ENCODE results near the gene UCP2.

The UCP2 gene

GRCh38 chr11:73982595-73982989 lies at the start of gene UCP2:
UCP2 (minus strand) TSS chr11:73982843; CDS start chr11:73978378, 4,465 bp downstream.
- DNase-seq = peak; percentile 81

GRCh38 chr11:74030723-74031676 lies 48.4 kb upstream of the UCP2 start:
- DNase-seq = no peak

- DNase-seq = no peak
These were observed 43.0 kb upstream of the UCP2 start for GRCh38 chr11:74025467-74026166.

- DNase-seq = no peak
These were observed 41.8 kb upstream of the UCP2 start for GRCh38 chr11:74024261-74025029.

GRCh38 chr11:74023276-74023675 lies 40.6 kb upstream of the UCP2 start:
- DNase-seq = no peak

- DNase-seq = no peak
These were observed 39.9 kb upstream of the UCP2 start for GRCh38 chr11:74022546-74022945.

GRCh38 chr11:74021998-74022397 lies 39.4 kb upstream of the UCP2 start:
- no peak for DNase-seq

GRCh38 chr11:74020539-74020938 lies 37.9 kb upstream of the UCP2 start:
- DNase-seq = no peak

- DNase-seq = no peak
These were observed 37.2 kb upstream of the UCP2 start for GRCh38 chr11:74019860-74020259.

GRCh38 chr11:74019104-74019738 lies 36.6 kb upstream of the UCP2 start:
- DNase-seq = no peak

GRCh38 chr11:74018331-74019005 lies 35.8 kb upstream of the UCP2 start:
- DNase-seq = no peak

GRCh38 chr11:74017631-74018030 lies 35.0 kb upstream of the UCP2 start:
- DNase-seq = no peak

- no peak for DNase-seq
These were observed 33.5 kb upstream of the UCP2 start for GRCh38 chr11:74015919-74016684.

GRCh38 chr11:74014880-74015279 lies 32.2 kb upstream of the UCP2 start:
- no peak for DNase-seq

- no peak for DNase-seq
These were observed 30.5 kb upstream of the UCP2 start for GRCh38 chr11:74013141-74013540.

GRCh38 chr11:74012074-74012809 lies 29.6 kb upstream of the UCP2 start:
- no peak for DNase-seq

- DNase-seq = no peak
These were observed 28.9 kb upstream of the UCP2 start for GRCh38 chr11:74011360-74012073.

GRCh38 chr11:74010306-74011300 lies 28.0 kb upstream of the UCP2 start:
- no peak for DNase-seq
